ENCODE results near the gene FABP3.

- TF ChIP-seq EZH2 (IDR thresholded peaks at IDR 0.05) (no peak), POLR2AphosphoS5 (IDR thresholded peaks at IDR 0.05; ENCODE audit: borderline replicate concordance, low read depth, low read length) (no peak)
These were observed 40.0 kb upstream of the FABP3 start, which contains the start of gene SERINC2 for GRCh38 chr1:31412732-31413404.

Data from SK-N-MC (cell line).